ENCODE data around the gene FAM210A.

Gene FAM210A

GRCh38 chr18:13646633-13647032 lies 79.7 kb downstream of the FAM210A start:
- no peak for DNase-seq (ENCODE audit: low read depth in 2 of 2)

- no peak for DNase-seq (ENCODE audit: low read depth in 2 of 2)
Measured at GRCh38 chr18:13645093-13645492, 81.3 kb downstream of the FAM210A start.

GRCh38 chr18:13643261-13643751 lies 83.1 kb downstream of the FAM210A start:
- no peak for DNase-seq (ENCODE audit: low read depth in 2 of 2)

DNA sequence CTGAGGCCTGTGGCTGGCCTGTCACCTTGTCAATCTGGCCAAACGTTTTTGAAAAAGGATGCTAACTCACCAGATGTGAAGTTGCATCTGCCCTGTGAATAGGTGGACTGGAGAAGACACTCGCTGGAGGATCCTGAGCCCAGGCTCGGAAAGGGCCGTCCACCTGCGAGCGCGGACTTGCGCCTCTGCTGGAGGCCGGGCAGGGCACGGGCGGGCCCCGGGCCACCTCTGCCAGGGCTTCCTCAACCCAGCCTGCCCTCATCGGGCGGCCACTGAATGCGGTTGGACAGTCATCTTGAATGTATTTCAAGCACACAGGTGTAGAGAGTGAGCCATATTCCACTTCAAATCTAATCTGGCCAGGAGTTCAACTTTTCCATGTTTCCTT lies 83.9 kb downstream of the FAM210A start:
- no peak for DNase-seq (ENCODE audit: low read depth in 2 of 2)

DNA sequence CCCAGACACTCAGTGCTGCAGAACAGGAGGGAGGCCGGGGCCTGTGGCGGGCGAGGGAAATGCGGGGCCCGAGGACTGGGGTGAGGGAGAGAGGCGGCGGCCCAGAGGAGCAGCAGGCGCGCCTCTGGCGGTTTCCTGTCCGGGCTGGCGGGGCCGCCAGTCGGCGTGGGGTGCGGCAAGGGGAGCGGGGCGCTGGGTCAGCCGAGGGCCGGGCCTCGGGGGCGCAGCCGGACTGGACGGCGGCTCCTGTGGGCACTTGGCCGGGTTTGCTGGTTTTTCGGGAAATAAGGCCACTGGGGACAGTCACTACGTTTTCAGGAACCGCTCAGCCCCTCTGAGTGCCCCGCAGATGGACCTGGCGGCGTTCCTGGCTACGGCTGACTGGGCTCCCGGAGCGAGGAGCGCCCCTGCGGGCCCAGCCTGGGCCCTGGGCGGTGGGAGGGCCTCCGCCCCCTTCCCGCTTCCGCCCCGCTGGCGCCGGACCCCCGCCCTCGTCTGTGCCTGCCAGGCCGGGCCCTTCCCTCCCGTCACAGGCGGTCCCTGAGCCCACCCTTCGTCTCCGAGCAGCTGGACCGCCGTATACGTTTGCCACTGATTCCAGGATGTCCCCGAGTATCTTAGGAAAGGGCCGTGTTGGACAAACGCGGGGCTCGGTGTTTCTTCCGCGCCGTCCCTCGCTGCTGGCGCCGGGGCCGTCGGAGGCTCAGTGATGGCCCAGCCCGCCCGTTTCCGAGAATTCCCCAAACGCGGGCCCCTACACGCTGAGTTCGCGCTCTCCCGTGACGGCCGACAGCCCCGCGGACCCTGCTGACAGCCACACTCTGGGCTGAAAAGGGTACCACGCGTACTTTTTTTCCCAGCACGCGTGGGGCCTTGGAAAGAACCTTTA lies 84.6 kb downstream of the FAM210A start:
- no peak for DNase-seq (ENCODE audit: low read depth in 2 of 2)

- no peak for DNase-seq (ENCODE audit: low read depth in 2 of 2)
Measured at GRCh38 chr18:13640266-13640860, 86.0 kb downstream of the FAM210A start.

DNA sequence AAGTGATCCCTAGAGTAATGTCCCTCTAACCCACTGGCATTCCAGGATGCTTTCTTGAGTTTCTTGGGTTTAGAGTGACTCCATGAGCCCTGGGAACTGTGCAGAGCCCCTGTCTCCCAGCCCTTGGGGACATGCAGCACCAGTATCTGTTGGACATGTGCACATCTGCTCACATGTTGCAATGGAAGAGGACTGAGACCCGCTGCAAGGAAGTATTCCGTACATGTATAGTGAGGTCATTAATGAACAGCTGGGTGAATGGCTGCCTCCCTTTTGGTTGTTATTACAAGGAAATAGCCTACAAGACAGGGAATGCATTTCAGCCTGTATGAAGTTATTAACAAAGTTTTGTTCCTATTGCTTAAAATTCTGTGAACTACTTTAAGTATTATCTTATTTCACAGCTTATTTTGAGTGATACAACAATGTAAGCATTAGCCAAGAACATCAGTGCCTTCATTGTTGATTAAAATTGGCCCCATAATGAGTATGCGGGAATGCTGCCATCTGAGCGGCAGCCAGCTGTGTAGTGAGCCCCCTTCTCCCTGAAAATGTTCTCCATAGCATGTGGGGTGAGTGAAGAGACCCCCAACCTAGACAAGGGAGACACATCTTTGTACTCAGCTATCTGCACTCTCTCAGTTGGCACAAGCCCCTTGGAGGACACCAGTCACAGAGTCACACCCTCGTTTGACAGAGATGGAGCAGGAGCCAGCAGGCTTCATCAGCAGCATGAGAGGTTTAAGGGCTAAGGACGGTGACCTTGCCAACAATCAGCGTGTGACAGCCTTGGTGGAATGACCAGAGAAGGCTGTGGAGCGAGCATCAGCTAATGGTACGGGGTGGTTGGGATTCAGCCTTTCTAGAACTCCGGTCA lies 87.4 kb downstream of the FAM210A start:
- DNase-seq (ENCODE audit: low read depth in 2 of 2), result no peak

GRCh38 chr18:13635046-13635445 lies 91.3 kb downstream of the FAM210A start:
- no peak for DNase-seq (ENCODE audit: low read depth in 2 of 2)

DNA sequence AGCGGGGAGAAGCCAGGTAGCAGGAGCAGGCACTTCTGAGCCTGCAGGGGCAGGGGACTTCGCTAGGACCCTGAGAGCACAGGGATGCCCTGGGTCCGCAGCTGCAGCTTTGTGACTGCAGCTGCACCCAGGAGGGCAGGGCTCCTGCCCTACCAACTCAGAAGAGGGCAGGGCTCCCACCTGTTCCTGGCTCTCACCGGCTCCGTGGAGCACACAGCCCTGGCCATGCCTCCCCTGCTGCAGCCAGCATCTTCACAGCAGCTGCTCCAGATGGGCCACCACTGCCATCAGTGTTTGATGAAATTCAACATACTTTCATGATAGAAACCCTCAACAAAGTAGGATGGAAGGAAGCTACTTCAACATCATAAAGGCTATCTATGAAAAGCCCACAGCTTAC lies 92.7 kb downstream of the FAM210A start:
- no peak for DNase-seq (ENCODE audit: low read depth in 2 of 2)

GRCh38 chr18:13630716-13631268 lies 95.6 kb downstream of the FAM210A start:
- DNase-seq (ENCODE audit: low read depth in 2 of 2), result no peak

GRCh38 chr18:13629841-13630715 lies 96.3 kb downstream of the FAM210A start:
- DNase-seq (ENCODE audit: low read depth in 2 of 2), result peak; percentile 24 to 37

GRCh38 chr18:13628211-13628610 lies 98.1 kb downstream of the FAM210A start:
- no peak for DNase-seq (ENCODE audit: low read depth in 2 of 2)

DNA sequence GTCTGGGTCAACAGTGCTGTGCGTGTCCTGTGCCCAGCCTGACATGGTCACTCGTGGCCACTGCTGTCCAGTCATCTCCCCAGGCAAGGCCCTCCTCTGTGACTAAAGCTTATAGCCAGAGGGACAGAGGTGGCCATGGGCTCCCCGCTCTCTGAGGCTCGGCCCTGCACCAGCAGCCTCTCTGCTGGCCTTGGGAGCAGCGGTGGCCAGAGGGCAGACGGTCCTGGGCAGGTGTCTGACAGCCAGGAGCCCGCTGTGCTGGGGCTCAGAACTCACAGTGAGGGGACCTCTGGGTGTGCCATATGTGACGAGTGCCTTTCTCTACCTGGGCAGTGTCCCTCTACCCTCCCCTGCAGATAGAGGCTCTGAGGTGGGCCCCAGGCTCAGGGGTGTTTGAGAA lies 98.7 kb downstream of the FAM210A start:
- DNase-seq (ENCODE audit: low read depth in 2 of 2), result no peak

GRCh38 chr18:13626544-13626908 lies 99.8 kb downstream of the FAM210A start:
- no peak for DNase-seq (ENCODE audit: low read depth in 2 of 2)

GRCh38 chr18:13625843-13626543 lies 100.4 kb downstream of the FAM210A start:
- no peak for DNase-seq (ENCODE audit: low read depth in 2 of 2)

GRCh38 chr18:13625355-13625754 lies 101.0 kb downstream of the FAM210A start:
- DNase-seq (ENCODE audit: low read depth in 2 of 2), result no peak

- no peak for DNase-seq (ENCODE audit: low read depth in 2 of 2)
Measured at GRCh38 chr18:13624563-13625237, 101.7 kb downstream of the FAM210A start.

DNA sequence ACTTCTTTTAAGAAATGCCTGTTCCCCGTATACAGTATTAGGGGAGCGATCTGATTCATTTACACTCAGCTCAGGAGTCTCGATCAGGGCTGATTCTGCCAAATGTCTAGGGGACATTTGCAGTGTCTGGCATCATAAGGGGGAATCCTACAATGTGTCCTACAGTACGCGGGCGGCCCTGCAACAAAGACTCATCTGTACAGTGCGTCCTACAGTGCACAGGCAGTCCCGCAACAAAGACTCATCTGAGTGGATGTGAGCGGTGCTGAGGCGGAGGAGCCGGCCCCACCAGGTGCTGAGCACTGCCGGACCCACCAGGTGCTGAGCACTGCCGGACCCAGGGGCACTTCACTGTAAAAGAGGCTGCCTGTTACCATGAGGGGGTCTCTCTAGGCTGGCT lies 102.5 kb downstream of the FAM210A start:
- no peak for DNase-seq (ENCODE audit: low read depth in 2 of 2)

- DNase-seq (ENCODE audit: low read depth in 2 of 2), result no peak
Measured at GRCh38 chr18:13623348-13623747, 103.0 kb downstream of the FAM210A start.

DNA sequence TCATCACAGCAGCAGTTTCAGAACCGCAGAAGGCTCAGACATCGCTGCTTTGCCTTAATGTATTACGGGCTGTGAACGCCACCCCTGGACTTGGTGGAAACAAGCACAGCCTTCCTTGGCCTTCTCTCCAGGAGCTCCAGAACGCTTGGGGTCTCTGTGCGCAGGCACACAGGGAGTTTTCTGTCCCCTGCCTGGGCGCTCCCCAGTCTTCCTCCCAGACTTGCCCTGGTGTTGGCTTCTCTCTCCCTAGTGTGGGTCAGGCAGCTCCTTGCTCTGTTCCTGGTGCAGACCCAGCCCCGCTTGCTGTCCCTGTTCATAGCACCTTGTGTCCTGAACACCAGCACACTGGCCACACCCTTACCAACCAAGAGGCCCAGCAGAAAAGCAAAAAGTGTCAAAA lies 103.6 kb downstream of the FAM210A start:
- DNase-seq (ENCODE audit: low read depth in 2 of 2), result no peak
